Tongue (tissue), 3 donors: Measurements from ENCODE around the gene NOC2L. TPM values are rescaled to one million over a fixed set of nuclear protein-coding genes. Genes with fewer than 3 reads are reported as not detected.
"Not testable (repeated sequence)": the region's sequence is repeated elsewhere in the genome, so short reads cannot be mapped to it uniquely, and the experiment has no call there.

Experiments used
- DNase-seq: peaks from one replicate; pipeline ENCODE4 v3.0.0-alpha.2; 2015
- small RNA-seq: library from RNA; depleted of rRNA; stranded (forward); fragments of <200 nt; gene quantifications from one replicate; pipeline ENCODE3, GENCODE V24; 2014; ENCODE audit warnings: low replicate concordance
- total RNA-seq: library from RNA; depleted of rRNA; stranded (reverse); fragments of >200 nt; gene quantifications from one replicate; pipeline ENCODE4 v1.2.3, GENCODE V29; 2014

NOC2L gene
- total RNA-seq, 1 donor from 2014 or later: 56.0 TPM

DNA sequence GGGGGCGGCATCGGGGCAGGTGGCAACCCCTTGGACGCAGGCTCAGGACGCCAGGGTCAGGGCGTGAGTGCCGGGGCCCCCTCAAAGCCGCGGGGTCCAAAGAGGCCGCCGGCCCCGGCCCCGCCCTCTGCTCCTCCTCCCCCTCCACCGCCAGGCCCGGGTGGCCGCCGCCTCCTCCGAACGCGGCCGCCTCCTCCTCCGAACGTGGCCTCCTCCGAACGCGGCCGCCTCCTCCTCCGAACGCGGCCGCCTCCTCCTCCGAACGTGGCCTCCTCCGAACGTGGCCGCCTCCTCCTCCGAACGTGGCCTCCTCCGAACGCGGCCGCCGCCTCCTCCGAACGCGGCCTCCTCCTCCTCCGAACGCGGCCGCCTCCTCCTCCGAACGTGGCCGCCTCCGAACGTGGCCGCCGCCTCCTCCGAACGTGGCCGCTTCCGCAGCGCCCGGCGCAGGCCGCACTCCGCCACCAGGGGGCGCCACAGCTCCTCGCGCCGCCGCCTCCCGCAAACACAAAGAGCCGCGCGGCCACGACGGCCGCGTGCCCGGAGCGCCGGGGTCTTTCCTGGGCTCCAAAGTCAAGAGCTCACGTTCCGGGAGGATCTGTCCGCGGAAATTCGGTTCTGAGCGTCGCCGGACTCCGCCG is 54.6 kb downstream of the NOC2L start:
- peak; percentile 89 for DNase-seq

DNA sequence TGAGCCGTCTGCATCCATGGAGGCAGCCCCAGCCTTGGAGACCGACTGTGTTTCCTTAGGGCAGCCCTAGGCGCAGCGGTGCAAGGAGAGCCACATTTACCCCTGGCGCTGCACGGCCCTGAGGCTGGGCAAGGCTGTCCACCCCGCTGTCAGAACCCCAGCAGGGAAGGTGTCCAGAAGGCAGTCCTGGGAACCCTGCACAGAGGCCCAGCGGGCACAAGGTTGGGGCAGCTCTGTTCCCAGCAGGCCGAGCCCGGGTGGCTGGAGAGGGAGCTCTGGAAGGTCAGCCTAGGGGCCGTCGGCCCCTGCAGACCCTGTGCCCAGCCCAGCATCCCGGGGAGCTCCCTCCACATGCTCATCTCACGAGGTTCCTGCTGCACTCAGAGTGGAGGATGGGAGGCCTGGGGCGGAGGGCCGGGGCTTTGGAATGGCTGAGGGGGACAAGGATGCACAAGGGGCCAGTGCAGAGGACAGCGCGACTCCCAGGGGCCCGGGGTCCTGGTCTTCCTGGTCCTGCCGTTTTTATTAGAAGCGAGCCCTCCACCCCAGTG is 55.3 kb downstream of the NOC2L start:
- no peak for DNase-seq

DNA sequence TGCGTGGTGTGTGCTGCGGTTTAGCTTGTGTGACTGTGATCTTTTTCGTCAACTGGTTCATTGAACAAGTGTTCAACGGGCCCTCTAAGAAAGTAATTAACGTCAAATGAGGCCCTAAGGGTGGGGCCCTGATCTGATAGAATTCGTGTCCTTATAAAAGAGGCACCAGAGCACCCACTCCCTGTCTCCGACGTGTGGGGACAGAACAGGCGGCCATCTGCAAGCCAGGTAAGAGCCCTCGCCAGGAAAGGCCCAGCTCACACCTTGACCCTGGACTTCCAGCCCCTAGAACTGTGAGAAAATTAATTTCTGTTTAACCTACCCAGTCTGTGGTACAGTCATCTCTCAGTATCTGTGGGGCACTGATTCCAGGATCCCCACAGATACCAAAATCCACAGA is 55.8 kb downstream of the NOC2L start:
- DNase-seq: no peak

DNA sequence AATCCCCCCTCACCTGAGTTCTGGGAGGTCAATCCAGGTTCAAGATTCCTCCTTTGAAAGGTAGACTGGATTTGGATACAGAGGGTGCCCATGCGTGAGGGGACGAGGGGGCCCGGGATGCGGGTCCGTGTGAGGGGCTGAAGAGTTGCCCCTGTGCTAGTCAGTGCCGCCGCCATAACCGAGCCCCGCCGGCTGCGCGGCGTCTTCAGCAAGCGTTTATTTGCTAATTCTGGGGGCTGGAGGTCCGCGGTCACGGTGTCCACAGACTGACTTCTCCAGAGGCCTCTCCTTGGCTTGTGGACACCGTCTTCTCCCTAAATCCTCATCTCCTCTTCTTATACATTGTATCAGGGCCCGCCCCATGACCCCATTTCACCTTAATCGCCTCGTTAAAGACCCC is 56.3 kb downstream of the NOC2L start:
- no peak for DNase-seq

DNA sequence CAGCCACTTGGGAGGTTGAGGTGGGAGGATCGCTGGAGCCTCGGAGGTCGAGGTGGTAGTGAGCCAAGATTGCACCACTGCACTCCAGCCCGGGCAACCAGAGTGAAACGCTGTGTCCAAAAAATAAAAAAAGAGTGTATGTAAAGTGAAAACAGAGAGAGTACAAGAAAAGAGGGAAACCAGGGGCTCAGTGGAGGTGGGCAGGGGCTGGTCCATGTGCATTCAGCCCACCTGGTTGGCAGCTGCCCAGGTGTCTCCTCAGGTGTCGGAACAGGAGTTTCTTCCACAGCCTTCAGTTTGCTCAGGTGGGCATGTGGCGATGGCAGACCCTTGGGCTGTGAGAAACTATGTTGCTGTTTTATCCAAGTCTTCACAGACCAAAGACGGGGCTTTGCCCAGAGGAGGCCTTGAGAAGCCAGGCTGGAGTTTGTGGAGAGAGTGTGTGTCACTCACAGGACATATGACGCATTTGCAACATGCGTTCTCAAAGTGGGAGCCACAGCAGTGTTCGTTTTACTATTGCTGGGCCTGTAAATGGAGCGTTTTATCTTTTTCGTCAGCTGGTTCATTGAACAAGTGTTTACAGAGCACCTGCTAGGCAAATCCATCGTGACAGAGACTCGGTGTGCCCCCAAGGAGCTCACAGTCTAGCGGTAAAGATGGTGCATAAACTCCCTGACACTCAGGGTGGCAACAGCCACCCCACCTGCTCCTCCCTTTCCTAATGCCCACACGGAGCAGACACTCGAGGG is 57.8 kb downstream of the NOC2L start:
- no peak for DNase-seq

DNA sequence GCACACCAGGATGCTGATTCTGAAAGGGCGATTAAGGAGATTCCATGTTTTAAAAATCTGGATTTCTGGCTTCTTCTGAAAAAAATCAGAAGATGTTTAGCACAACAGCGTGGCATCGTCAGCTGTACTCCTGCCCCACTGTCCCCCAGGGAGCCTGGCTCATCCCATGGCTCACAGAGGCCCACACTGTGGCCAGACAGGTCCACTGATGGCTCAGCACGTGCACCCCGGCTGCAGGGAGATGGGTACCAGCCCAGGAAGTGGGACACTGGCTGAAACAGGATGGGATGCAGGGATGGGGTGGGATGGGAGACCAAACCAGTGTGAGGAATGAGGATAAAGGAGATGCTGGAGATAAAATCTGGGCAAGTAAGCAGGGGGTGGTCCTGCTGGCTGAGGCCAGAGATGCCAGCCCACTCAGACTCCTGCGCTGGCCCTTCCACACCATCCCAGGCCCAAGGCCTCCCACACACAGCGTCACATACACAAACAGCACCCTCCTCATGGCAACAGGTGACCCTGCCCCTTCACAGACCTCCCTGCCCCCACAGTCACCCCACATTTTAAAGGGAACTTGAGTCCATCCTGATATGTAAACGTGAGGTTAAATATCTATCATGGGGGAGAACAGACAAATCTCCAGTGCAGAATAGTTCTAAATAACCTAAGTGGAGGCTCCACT is 59.3 kb downstream of the NOC2L start:
- no peak for DNase-seq

DNA sequence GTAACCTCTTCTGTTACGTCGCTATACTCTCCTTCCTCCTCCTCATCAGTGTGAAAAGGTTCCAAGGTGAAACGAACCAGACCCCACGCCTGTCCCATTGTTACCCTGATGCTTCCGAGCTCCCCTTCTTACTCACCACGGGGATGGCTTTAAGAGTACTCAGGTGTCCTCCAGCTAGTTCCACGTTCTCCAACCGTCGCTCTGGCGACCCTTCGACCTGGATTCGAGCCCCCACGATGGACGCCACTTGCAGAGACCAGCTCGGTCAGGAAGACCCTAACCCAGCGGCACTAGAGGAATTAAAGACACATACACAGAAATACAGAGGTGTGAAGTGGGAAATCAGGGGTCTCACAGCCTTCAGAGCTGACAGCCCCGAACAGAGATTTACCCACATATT is 61.1 kb downstream of the NOC2L start:
- not testable (repeated sequence) for DNase-seq

DNA sequence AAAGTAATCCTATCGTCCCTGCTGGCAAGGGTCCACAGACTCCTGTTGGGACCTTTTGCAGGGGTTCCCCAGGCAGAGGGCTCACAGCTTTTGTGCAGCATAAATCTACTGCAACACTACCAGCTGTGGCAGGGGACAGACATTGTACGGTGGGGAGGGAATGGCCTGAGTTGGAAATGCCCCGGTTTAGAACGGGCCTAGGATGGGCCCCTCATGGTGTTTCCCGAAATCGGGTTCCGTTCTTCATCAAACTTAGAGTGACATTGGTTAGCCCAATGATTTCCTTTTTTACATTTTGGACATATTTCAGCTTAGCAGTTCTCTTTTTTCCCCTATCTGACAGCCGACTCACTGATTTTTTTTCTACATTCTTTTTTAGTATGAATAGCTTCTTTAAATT is 61.8 kb downstream of the NOC2L start:
- DNase-seq: no peak

Small RNA genes within 50 kb of the gene (small RNA-seq; reads per million reads assigned to genes)
- gene AL645608.3 (not detected), gene AL645608.4 (not detected)

Other genes starting within 250 kb of the NOC2L start
- 6.1 TPM for gene SAMD11, start 35.3 kb downstream of the NOC2L start, total RNA-seq
- 7.5 TPM for gene KLHL17, start 1.3 kb upstream of the NOC2L start, total RNA-seq
- 6.3 TPM for gene PLEKHN1, start 7.2 kb upstream of the NOC2L start, total RNA-seq
- gene PERM1, start 22.8 kb upstream of the NOC2L start, total RNA-seq: 38.4 TPM
- gene HES4, start 40.8 kb upstream of the NOC2L start, total RNA-seq: 21.2 TPM
- 8.0 TPM for gene ISG15, start 54.2 kb upstream of the NOC2L start, total RNA-seq
- 57.2 TPM for gene AGRN, start 60.9 kb upstream of the NOC2L start, total RNA-seq
- 0.62 TPM for gene RNF223, start 115.0 kb upstream of the NOC2L start, total RNA-seq
- gene C1orf159, start 156.8 kb upstream of the NOC2L start, total RNA-seq: 3.8 TPM
- gene TTLL10, start 214.6 kb upstream of the NOC2L start, total RNA-seq: 0.41 TPM
- 3.0 TPM for gene TNFRSF18, start 247.3 kb upstream of the NOC2L start, total RNA-seq